Subcutaneous adipose tissue (tissue), 4 donors: Measurements from ENCODE around the gene PID1. TPM values are rescaled to one million over a fixed set of nuclear protein-coding genes. Genes with fewer than 3 reads are reported as not detected.

Experiments
- CTCF ChIP-seq: fragments of 450-650 bp; IDR thresholded peaks from one replicate; pipeline ENCODE4 v1.5.1; 2016; ENCODE audit warnings: low read depth, mild to moderate bottlenecking, control low read depth, antibody characterized with exemption, moderate library complexity
- total RNA-seq, 4 donors: library from RNA; depleted of rRNA; stranded (reverse); fragments of >200 nt; gene quantifications; one replicate each; pipeline ENCODE4 v1.1.0, GENCODE V29; 2016

Gene PID1
- total RNA-seq, 4 donors from 2014 or later: 25.8 to 59.9 (median 58.4) TPM

- no peak for TF ChIP-seq CTCF
Observed at GRCh38 chr2:229273723-229274338, 2.7 kb upstream of the PID1 start.

GRCh38 chr2:229273006-229273722 is 2.1 kb upstream of the PID1 start:
- no peak for TF ChIP-seq CTCF

- no peak for TF ChIP-seq CTCF
Observed at GRCh38 chr2:229269941-229270340, 1.1 kb downstream of the PID1 start.

GRCh38 chr2:229269146-229269545 is 1.9 kb downstream of the PID1 start:
- no peak for TF ChIP-seq CTCF

- TF ChIP-seq CTCF: no peak
Observed at GRCh38 chr2:229268626-229269025, 2.5 kb downstream of the PID1 start.

- no peak for TF ChIP-seq CTCF
Observed at GRCh38 chr2:229267080-229267479, 4.0 kb downstream of the PID1 start.

- TF ChIP-seq CTCF: no peak
Observed at GRCh38 chr2:229265727-229266126, 5.4 kb downstream of the PID1 start.
